ENCODE measurements around the gene AURKA. TPM values are rescaled to one million over a fixed set of nuclear protein-coding genes. Genes with fewer than 3 reads are reported as not detected.
A peak's percentile ranks its signal among the peaks of the same experiment; 100 is the strongest.

The AURKA gene
- total and polyA plus RNA-seq, 11 donors: 2.2 to 19.5 (median 6.3) TPM

DNA sequence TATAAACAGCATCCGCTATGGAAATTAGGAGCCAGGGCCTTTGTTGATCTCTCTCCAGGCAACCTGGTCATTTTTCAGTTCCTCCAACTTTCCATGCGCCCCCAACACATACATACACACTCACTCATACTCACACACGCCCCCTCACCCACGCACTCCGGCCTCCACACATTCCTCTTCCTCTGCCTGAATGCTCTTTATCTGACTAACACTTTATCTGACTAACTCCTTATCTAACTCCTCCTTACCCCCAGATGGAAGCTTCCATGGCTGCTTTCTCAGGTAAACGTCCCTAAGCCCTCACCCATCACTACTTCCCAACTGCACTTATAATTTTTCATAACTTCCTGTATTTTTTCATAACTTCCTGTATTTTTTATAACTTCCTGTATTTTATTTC is 37.5 kb upstream of the AURKA start:
- peak overlapping the region in 1 of 12 donors; percentile 21 for H3K4me3 ChIP-seq
- peaks cover 0 to 57% (median 1%) of the 10 kb centered on the region in 12 donors for H3K4me1 ChIP-seq
- TF ChIP-seq, protein P1, sequence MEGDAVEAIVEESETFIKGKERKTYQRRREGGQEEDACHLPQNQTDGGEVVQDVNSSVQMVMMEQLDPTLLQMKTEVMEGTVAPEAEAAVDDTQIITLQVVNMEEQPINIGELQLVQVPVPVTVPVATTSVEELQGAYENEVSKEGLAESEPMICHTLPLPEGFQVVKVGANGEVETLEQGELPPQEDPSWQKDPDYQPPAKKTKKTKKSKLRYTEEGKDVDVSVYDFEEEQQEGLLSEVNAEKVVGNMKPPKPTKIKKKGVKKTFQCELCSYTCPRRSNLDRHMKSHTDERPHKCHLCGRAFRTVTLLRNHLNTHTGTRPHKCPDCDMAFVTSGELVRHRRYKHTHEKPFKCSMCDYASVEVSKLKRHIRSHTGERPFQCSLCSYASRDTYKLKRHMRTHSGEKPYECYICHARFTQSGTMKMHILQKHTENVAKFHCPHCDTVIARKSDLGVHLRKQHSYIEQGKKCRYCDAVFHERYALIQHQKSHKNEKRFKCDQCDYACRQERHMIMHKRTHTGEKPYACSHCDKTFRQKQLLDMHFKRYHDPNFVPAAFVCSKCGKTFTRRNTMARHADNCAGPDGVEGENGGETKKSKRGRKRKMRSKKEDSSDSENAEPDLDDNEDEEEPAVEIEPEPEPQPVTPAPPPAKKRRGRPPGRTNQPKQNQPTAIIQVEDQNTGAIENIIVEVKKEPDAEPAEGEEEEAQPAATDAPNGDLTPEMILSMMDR (IDR thresholded peaks at IDR 0.05): no peak
- TF ChIP-seq POLR2A (IDR thresholded peaks at IDR 0.05): no peak

DNA sequence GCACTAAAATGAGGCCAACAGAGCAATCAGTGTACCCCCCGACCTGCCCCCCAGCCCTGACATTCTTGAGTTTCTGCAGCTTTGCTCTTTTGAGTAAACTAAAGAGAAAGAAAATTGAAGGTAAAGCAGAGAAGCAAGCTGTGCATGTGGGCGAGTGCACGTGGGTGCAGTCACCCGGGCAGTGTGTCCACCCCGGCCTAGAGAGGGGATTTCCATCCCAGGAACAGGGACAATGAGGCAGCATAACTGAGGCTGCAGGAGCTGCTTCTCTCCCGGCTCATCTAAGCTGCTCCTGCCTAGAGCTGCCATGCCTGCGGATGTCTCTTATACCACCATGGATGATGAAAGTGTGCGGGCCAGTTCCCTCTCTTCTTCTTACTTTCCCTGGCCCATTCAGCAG is 36.9 kb upstream of the AURKA start:
- no peak for TF ChIP-seq POLR2A (IDR thresholded peaks at IDR 0.05)
- TF ChIP-seq, protein P1 (IDR thresholded peaks at IDR 0.05): no peak
- ATAC-seq: no peak
- peaks cover 0 to 14% (median 0%) of the 10 kb centered on the region in 9 donors for H3K27me3 ChIP-seq
- peak overlapping the region in 1 of 12 donors; percentile 21 for H3K4me3 ChIP-seq
- H3K27ac ChIP-seq: peak overlapping the region in 1 of 12 donors; percentile 18
- WGBS, 4 donors: 78 to 86% (median 79%) methylated on average over 8 of the region's 8 CpGs
- no peaks in the 10 kb centered on the region for H3K36me3 ChIP-seq
- H3K4me1 ChIP-seq: peaks cover 0 to 55% (median under 1%) of the 10 kb centered on the region in 12 donors
- intact Hi-C loops (cut with DNase I): no loop called here
- no peak for DNase-seq
- no peaks in the 10 kb centered on the region for H3K9me3 ChIP-seq

More for the DNA sequence above, 37.5 kb upstream of the AURKA start:
- H3K27me3 ChIP-seq: peaks cover 0 to 14% (median 0%) of the 10 kb centered on the region in 9 donors
- ATAC-seq (no peak), DNase-seq (peak in 1 of 5 donors; percentile 12)
- intact Hi-C loops (cut with DNase I): no loop called here
- no peaks in the 10 kb centered on the region for H3K9me3 ChIP-seq
- WGBS, 4 donors: 52 to 58% (median 56%) methylated on average over 6 of the region's 6 CpGs
- H3K36me3 ChIP-seq: no peaks in the 10 kb centered on the region
- H3K27ac ChIP-seq: peak overlapping the region in 1 of 12 donors; percentile 18

DNA sequence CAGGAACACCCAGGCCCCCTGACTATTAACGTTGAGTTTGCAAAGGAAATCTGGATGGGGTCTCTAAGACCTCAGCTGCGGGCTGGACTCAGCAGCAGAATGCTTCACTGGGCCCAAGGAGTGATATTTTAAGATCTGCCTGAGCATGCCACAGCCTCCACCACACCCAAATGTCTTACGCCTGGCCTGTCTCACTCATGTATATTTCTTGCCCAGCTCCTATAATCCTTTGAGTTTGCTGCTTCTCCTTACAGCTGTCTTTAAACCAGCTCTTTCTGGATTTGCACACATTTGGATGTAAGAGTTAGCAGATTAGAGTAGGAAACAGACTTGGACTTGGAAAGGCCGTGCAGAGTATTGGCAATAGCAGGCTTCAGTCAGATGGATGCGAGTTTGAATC is 36.4 kb upstream of the AURKA start:
- TF ChIP-seq POLR2A (IDR thresholded peaks at IDR 0.05): no peak
- TF ChIP-seq, protein P1 (IDR thresholded peaks at IDR 0.05): no peak
- ATAC-seq (no peak), DNase-seq (no peak)
- intact Hi-C loops (cut with DNase I): no loop called here
- WGBS, 4 donors: 87 to 88% (median 87%) methylated on average over 5 of the region's 5 CpGs
- Histone ChIP-seq H3K27me3 (peaks cover 0 to 14% (median 0%) of the 10 kb centered on the region in 9 donors), H3K4me1 (peaks cover 0 to 55% (median under 1%) of the 10 kb centered on the region in 12 donors), H3K4me3 (no peak overlapping the region), H3K27ac (no peak overlapping the region), H3K9me3 (no peaks in the 10 kb centered on the region), H3K36me3 (no peaks in the 10 kb centered on the region)

DNA sequence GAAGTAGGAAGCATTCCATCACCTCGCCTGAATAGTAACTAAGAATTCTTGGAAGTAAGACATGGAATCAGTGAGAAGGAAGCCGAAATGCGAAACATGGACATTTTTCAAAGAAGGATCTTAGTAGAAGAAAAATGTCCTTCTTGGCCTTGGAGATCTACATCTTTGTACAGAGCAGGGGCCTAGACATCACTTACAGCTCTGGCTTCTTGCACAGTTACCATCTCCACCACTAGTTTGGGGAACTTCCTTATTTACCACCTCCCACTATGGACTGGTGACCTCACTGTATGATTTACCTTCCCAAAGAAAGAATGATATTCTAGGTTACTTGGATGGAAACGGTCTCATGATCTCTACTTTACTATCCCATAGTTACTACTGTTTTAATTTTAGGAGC is 35.8 kb upstream of the AURKA start:
- 64 to 73% (median 70%) methylated on average over 4 of the region's 4 CpGs for WGBS, 4 donors
- intact Hi-C loops (cut with DNase I): no loop called here

More for the DNA sequence above, 35.8 kb upstream of the AURKA start:
- Histone ChIP-seq H3K27ac (no peak overlapping the region), H3K27me3 (peaks cover 0 to 12% (median 0%) of the 10 kb centered on the region in 9 donors), H3K4me3 (no peak overlapping the region), H3K4me1 (peaks cover 0 to 55% (median 5%) of the 10 kb centered on the region in 12 donors), H3K9me3 (no peaks in the 10 kb centered on the region), H3K36me3 (no peaks in the 10 kb centered on the region)
- TF ChIP-seq, protein P1 (IDR thresholded peaks at IDR 0.05): no peak
- no peak for TF ChIP-seq POLR2A (IDR thresholded peaks at IDR 0.05)
- DNase-seq (no peak), ATAC-seq (no peak)
